Non-pigmented ciliary epithelial cell (primary cell): ENCODE data around the gene PIF1.
"Not testable (repeated sequence)": the region's sequence is repeated elsewhere in the genome, so short reads cannot be mapped to it uniquely, and the experiment has no call there.

Experiments
- DNase-seq: peaks from one replicate; pipeline ENCODE4 v3.0.0-alpha.2; 2010; ENCODE audit warnings: low read depth

The PIF1 gene

DNA sequence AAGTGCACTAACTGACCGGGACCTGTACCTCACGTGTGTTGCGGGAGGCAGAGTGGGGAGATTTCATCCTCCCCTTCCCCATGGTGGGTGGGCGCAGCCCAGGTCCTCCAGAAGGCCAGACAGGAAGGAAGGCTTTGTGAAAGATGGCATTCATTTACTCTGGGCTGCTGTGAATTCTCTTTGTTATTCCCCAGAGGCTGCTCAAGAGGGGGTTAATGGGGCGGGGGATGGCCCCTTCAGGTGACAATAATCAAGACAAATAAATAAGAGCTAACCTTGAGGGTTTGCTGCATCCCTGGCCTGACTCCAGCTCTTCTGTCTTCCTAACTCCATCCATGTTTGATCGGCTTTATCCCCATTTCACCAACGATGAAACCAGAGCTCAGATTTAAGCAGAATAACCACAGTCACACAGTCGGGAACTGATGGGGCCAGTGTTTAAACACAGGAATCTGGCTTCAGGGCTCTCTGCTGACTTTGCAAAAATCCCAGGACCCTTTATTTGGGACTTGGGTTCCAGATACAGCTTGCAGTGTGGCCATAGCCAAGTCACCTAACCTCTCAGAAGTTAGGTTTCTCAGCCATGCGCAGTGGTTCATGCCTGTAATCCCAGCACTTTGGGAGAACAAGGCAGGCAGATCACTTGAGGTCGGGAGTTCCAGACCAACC is 16.5 kb downstream of the PIF1 start:
- no peak for DNase-seq

- no peak for DNase-seq
These were observed 17.7 kb downstream of the PIF1 start for GRCh38 chr15:64807751-64808222.

DNA sequence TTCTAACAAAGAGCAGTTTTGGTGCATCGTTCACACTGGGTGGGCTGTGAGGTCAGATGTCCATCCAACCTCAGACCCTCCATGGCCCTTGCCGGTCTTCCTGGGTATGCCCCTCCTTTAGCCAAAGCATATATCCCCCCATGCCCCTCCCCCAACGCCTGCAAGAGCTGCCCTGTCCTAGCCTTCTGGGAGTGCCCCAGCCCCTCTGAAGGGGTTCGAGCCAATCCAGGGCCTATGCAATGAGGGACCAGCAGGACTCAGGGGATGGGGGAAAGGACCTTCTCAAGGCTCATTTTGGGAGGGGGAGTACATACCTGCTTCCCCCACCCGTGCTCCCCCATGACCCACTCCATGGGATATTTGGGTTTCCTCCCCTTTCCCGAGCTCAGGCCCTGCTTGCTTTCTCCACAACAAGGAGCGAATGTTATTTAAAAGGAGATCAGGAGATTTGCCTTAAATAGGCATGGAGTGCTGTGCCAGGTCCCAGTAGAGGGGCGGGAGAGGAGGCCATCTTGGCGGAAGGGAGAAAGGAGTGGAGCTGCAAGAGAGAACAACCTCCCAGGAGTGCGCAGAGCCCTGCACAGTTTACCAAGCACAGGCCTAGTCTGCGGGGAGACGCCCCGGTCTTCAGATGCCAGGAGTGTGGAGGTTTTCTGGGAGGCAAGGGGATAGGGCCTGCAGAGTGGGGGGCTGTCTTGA is 18.2 kb downstream of the PIF1 start:
- DNase-seq: no peak

- no peak for DNase-seq
These were observed 18.9 kb downstream of the PIF1 start for GRCh38 chr15:64806509-64806908.

DNA sequence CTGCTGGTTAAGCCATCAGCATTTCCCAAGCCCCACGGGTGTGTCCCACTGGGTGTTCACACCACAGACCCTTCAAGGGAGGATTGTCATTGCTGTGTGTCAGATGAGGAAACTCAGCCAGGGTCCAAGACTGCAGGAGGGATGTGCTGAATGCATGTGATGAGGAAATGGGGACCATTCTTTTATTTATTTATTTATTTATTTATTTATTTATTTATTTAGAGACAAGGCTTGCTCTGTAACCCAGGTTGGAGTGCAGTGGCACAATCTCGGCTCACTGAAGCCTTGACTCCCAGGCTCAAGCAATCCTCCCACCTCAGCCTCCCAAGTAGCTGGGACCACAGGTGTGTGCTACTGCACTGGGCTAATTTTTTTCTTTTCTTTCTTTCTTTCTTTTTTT is 20.8 kb downstream of the PIF1 start:
- DNase-seq: no peak

- no peak for DNase-seq
These were observed 21.9 kb downstream of the PIF1 start for GRCh38 chr15:64803526-64803925.

DNA sequence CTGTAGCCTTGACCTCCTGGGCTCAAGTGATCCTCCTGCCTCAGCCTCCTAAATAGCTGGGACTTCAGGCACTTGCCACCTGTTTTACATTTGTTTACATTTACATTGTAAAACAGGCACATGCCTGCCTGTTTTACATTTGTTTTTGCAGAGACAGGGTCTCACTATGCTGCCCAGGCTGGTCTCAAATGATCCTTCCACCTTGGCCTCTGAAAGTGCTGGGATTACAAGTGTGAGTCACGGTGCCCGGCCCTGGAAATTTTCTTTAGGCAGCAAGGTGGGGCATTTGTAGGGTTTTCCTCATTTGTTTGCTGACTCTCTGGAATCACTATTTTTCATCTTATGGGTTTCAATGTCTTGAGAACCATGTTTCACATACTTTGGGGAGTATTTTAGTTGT is 25.0 kb downstream of the PIF1 start:
- no peak for DNase-seq

GRCh38 chr15:64798905-64799304 is 26.5 kb downstream of the PIF1 start:
- DNase-seq: not testable (repeated sequence)

DNA sequence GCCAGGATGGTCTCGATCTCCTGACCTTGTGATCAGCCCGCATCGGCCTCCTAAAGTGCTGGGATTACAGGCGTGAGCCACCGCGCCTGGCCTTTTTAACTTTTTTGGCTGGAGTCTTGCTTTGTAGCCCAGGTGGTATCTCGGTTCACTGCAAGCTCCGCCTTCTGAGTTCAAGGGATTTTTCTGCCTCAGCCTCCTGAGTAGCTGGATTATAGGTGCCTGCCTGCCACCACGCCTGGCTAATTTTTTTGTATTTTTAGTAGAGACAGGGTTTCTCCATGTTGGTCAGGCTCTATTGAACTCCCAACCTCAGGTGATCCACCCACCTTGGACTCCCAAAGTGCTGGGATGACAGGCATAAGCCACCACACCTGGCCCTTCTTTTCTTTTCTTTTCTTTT is 29.5 kb downstream of the PIF1 start:
- not testable (repeated sequence) for DNase-seq

GRCh38 chr15:64795299-64795698 is 30.1 kb downstream of the PIF1 start:
- not testable (repeated sequence) for DNase-seq

- DNase-seq: no peak
These were observed 33.2 kb downstream of the PIF1 start for GRCh38 chr15:64792282-64792681.

GRCh38 chr15:64791401-64791800 is 34.0 kb downstream of the PIF1 start:
- DNase-seq: no peak

- no peak for DNase-seq
These were observed 41.7 kb downstream of the PIF1 start for GRCh38 chr15:64783796-64784195.

DNA sequence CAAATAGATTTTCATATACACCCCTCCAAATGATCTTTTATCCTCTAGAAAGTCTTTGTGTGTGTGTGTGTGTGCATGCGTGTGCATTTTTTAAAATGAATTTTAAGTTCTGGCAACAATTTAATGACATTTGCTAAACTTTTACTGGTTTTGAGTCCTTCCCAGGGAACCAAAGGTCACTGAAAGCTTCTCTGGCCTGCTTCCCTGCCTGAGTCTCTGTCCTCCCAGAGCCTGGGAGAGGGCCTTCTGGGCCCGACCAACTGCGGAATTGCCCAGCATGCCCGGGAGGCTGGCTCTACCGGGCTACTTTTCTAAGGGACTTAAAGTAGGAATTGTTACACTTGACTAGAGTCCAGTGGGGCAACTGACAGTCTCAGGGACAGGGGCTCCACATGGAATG is 42.7 kb downstream of the PIF1 start:
- no peak for DNase-seq

DNA sequence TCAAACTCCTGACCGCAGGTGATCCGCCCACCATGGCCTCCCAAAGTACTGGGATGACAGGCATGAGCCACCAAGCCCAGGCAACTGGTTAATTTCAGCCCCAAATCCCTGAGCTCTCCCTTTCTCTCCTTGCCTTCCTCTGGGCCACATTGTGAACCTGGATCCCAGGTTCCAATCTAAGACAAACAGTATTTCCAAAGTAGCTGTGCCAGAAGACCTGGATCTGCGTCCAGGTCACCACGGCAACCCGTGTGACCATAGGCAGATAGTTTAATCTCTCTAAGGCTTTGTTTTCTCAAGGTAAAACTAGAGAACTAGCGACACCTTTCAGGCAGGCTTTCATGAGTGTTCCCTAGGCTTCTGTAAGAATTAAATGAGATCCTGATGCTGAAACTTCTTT is 44.1 kb downstream of the PIF1 start:
- DNase-seq: no peak

DNA sequence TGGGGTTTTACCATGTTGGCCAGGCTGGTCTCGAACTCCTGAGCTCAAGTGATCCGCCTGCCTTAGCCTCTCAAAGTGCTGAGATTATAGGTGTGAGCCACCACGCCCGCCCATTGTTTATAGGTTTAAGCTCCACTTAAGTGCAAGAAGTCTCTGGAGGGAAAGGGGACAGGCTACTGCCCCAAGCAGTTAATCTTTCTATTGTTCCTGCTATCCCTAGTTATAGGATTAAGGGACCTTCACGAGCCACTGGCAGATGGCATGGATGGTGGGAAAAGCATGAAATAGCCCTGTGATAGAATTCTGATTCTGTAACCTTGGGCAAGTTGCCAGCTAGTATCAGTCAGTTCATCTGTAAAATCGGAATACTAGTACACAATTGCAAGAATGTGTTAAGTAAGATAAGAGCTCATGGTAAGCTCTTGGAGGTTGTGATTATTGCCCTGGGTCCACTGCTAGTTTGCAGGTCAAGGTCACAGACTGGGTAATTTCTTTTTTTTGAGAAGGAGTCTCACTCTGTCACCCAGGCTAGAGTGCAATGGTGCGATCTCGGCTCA is 44.8 kb downstream of the PIF1 start:
- DNase-seq: no peak

- DNase-seq: no peak
These were observed 45.8 kb downstream of the PIF1 start for GRCh38 chr15:64779630-64780029.

DNA sequence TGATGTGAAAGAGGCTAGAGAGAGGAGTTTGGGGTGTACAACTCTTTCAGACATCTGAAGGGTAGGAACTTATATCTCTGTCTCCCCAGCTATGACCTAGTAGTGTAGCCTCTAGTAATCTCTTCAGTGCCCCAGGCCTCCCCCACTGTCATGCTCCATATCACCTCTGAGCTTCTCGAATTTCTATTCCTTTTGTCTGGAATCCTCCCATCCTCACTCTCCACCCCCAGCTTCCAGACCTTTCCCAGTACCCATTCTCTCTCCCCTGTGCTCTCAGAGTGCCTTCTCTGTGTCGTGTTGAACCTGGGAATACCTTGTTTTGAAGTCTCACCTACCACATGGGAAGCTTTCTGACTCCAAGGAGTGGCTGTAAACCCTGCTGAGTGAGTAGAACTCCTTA is 46.4 kb downstream of the PIF1 start:
- no peak for DNase-seq

- DNase-seq: no peak
These were observed 49.1 kb downstream of the PIF1 start for GRCh38 chr15:64776402-64776786.

DNA sequence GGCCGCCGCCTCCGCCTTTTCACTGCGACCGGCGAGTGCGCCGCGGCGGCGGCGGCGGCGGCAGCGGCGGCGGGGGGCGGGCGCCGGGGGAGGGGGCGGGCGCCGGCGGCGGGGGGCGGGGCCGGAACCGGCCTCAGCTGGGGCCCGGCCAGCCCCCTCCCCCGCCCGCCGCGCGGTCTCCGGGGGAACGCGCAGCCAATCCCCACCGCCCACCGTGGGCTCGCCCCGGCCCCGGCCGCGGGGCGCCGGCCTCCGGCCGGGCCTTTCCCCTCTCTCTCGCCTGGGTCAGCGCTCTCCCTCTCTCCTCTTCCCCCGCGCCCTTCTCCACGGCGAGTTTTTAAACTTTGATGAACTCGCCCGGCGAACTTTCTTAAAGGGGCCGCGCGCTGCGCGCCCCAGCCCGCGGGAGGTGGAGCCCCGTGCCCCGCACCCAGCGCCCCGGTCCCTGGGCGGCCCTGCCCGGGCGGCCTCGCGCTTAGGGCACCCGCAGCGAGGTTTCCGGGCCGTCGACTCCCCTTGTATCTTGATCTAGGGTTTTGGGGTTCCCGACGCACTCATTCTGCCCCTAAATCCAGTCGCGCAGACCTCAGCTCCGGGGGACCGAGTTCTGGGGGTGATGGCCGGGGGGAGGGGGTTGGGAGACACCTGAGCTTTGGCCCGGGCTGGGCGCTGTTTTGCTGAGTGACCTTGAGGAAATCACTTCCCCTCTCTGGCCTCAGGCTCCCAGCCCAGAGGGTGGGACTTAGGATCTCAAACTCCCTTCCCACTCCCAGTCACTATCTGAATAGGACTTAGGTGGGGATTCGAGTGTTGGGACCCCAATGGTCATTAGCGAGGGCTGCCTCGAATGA is 49.7 kb downstream of the PIF1 start, which contains the start of gene RBPMS2:
TSS of gene RBPMS2 (minus strand) at position 39 of the 851 bp plus-strand sequence. CDS start 270 bp downstream, outside the sequence.
- no peak for DNase-seq

DNA sequence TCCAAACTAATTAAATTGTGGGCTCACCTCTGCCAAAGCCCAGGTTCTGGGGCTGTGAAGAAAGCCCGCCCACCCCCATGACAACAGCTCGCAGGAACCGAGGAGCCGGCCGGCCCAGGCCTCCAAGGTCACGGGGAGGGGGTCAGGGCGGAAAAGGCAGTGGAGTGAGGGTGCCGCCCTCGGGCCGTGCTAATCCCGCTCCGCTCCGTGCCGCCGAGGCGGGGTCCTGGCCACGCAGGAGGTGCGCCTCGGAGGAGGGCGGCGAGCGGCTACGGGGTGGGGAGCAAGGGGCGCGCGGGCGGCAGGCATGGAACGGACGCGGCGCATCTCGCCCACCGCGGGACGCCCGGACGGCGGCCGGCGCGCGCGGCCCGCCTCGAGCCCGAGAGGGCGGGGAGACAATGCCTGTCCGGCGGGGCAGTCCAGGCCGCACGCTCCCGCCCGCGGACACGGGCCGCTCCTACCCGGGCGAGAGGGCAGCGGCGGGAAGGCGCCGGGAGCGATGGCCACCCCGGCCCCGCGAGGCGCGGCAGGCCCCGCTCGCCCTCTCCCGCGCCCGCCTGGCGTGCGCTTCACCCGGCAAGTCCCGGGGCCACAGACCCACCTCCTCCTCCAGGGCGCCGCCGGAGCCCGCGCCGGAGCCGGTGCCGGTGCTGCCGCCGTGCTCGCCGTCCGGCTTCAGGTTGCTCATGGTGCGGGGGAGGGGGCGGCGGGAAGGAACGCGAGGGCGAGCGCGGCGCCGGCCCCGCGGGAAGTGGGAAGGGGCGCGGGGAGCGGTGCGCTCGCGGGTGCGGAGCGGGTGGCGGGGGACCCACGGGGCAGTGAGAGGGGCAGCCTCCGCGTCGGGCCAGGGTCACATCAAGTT is 50.6 kb downstream of the PIF1 start:
- DNase-seq: no peak
